ENCODE measurements around the gene TMEM147.

TMEM147 gene

DNA sequence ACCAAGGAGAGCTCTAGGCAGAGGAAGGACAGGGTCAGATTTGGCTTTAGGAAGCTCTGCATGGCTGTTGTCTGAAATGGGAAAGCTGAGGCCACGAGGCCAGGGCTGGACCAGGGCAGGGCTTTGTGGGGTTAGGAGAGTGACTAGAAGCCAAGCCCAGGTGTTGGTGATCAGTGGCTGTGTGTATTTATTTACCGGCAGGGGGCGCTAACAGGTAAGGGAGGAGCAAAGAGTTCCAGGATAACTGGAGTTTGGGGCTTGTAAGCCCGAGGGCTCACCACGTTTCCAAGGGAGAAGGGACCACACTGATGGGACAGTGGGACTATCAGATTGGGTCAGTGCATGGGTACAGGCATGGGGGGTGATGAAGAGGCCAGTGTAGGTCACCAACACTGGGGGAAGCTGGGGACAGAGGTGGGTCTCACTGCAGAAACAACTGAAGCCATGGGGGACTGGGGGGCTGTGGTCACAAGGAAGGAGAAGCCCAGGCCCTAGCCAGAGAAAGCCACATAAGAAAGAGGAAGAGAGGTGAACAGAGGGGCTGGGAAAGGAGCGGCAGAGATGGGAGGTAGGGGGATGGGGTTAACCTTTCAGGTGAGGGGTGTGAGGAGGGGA lies 3.9 kb downstream of the TMEM147 start:
- DNase-seq (ENCODE audit: low read depth) = no peak

- DNase-seq (ENCODE audit: low read depth) = no peak
These were observed 4.6 kb downstream of the TMEM147 start for GRCh38 chr19:35549879-35550523.

DNA sequence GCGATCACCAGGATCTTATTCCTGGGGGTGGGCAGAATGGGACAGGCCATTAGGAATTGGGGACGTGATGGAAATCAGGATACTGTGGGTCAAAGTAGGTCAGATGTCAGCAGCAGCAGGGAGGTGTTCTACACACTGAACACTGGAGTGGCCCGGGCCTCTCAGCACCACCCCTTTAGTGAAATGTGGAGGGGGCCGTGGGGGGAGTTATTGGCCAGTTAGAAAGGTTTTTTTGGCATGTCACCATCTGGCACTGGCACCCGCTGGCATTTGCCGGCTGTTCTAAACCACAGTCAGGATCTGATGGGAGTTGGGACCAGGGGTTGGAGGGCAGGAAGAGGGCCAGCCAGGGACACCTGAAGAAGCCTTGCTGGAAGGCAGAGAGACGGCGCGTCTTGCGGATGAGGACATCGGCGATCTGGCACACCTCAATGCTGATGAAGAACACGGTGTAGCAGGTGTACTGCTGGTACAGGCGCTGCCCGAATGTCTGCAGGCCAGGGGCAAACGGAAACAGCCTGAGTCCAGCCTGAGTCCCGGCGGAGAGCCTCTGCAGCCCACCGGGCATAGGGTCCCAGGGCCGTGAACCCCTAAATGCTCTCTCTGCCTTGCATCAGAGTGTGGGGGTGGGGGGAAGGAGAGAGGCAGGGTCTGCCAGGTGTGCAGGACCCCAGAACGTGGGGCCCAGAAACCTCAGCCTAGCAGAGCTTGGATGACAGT lies 5.8 kb downstream of the TMEM147 start:
- DNase-seq (ENCODE audit: low read depth) = no peak

DNA sequence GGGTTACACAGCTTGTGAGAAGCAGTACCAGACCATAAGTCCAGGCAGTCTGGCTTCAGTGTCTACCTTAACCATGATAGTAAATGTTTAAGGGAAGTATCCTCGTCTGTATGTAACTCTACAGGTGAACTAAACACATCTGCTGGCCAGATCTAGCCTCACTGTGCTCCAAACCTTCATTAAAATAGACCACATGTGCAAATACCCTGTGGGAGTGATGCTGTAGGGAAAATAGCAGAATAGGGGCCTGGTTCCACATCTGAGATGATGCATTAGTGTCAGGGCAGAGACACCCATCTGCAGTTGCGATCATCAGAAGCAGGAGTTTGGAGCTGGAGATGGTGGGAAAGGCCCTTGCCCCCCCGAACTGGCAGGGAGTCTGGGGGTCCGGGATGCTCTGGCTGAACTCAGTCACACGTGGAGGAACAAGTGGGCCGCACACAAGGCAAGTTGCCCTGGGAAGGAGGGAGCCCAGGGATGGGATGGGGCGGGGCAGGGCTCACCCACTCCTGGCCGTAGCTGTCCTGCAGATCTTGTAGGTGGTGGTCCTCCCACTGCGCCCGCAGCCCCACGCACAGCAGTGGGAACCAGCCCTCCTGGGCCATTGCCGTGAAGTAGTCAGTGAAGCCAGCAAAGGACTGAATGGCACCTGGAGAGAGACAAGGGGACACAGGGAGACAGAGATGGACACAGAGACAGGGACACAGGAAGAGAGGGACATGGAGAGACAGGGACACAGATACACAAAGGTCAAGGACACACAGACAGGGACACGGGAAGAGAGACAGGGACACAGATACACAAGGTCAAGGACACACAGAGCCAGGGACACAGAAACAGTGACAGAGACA lies 7.3 kb downstream of the TMEM147 start:
- no peak for DNase-seq (ENCODE audit: low read depth)

- DNase-seq (ENCODE audit: low read depth) = no peak
These were observed 8.1 kb downstream of the TMEM147 start for GRCh38 chr19:35553385-35554000.

GRCh38 chr19:35554076-35554475 lies 8.7 kb downstream of the TMEM147 start:
- no peak for DNase-seq (ENCODE audit: low read depth)

DNA sequence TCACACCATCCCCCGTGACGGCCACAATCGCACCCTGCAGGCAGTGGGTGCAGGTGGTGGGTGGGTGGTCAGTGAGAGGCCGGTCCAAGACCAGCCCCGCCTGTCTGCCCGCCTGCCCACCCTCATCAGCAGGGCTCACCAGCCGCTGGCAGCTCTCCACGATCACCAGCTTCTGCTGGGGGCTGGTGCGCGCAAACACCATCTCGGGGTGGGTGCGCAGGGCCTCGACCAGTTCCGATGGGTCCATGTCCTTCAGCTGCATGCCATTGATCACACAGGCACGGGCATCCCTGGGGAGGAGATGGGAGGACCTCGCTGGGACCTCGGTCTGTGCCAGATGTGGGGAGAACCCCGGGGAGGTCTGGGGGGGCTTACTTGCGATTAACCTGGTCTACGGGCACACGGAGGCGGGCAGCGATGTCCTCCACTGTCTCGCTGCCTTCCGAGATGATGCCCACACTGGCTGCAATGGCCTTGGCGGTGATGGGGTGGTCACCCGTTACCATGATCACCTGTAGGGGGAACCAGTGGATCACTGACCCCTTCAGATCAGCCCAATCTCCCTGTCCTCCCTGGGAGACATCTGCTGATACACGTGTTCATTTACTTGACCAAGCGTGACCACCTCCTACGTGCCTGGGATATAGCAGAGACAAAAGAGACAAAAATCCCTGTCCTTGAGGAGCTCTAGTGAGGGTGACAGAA lies 10.0 kb downstream of the TMEM147 start:
- DNase-seq (ENCODE audit: low read depth) = no peak

DNA sequence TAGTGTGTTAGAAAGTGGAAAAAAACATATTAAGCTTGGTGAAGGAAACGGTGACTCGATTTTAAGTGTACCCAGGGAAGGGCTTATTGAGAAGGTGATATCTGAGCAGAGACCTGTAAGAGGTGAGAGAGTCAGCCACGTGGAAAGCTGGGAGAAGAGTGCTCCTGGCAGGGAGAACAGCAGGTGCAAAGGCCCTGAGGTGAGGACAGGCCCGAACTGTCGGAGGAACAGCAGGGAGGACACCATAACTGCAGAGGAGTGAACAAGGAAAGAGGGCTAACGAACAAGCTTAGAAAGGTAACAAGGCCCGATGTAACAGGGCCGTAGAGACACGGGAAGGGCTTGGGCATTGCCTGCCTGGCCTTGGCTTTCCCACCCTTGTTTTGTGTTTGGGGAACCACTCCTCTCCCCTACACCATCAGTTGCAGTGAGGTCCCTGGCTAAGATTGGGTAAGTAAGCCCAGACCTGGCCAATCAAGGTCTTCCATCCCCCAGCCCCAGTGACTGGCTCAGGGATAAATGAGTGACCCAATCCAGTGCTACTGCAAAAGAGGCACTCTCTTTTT lies 10.7 kb downstream of the TMEM147 start:
- DNase-seq (ENCODE audit: low read depth) = no peak

DNA sequence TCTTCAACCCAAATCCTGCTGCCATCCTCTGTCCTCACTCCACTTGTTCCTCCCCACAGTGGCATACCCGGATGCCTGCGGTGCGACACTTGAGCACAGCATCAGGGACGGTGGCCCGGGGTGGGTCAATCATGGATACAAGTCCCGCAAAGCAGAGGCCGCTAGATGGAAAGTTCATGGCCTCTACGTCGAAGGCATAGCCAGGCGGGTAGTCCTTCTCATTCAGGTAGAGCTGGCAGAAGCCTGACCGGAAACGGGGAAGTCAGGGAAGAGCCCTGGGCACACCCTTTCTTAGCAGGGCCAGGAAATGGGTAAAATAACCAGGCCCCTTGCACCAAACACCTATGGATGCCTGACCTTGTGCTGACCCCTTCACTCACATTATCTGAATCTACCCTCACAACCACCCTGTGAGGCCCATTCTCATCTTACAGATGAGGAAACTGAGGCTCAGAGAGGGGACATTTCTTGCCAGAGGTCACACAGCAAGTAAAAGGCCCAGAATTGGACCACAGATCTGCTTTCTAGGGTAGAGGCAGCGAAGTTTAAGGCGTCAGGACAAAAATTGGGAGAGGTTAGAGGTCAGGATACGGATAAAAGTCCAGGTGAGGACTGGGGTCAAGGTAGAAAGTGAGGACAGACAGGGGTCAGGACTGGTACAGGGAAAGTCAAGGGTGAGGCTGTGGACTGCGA lies 11.6 kb downstream of the TMEM147 start:
- DNase-seq (ENCODE audit: low read depth) = no peak

DNA sequence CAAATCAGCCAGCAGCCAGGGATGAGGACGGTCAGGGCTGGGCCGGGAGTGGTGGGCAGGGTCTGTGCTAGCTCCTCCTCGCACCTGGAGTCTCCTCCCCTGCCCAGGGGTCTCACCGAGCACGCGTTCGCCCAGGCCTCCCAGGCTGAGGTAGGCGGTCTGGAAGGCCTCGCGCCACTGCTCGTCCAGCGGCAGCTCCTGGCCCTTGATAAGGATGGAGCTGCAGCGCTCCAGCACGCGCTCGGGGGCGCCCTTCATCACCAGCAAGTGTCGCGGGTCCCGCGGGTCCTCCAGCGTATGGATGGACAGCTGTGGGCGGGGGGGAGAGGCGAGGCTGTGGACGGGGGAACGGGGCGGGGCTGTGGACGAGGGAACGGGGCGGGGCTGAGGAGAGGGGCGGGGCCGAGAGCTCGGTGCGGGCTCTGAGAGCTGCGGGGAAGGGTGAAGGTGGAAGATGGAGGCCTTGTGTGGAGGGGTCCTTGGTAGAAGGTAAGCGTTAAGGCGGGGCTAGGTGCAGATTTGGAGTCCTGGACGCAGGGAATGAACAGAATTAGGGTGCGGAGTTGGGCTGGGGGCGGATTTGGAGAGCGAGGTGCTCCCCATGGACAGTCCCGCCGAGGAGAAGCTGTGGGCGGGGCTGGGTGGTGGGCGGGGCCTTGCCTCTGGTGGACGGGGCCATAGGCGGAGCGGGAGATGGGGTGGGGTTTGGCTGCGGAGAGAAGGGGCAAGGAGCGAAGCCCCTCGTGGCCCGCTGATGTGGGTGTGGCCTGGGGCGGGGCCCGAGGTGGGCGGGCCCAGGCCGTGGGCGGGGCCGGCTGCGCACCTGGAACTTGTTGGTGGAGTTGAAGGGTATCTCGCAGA lies 12.3 kb downstream of the TMEM147 start:
- DNase-seq (ENCODE audit: low read depth) = no peak

GRCh38 chr19:35558400-35559280 lies 13.2 kb downstream of the TMEM147 start:
- no peak for DNase-seq (ENCODE audit: low read depth)

DNA sequence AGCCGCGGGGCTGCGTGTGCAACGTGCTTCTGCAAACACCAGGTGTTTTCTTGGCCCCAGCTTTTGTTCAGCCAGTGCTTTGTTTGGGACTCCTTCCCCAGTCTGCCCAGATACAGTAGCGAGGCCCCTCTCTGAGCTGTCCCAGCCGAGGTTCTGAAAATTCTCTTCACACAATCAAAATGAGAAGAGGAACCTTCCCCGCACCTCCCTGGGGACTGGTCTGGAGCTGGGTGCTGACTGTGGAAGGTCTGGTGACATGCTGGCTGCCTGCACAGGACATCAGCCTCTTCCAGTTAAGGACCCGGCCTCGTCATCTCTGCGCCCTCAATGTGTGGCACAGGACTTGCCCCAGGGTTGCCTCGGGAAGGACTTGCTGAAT lies 13.8 kb downstream of the TMEM147 start:
- DNase-seq (ENCODE audit: low read depth) = no peak

- DNase-seq (ENCODE audit: low read depth) = no peak
These were observed 14.4 kb downstream of the TMEM147 start for GRCh38 chr19:35559781-35560180.

DNA sequence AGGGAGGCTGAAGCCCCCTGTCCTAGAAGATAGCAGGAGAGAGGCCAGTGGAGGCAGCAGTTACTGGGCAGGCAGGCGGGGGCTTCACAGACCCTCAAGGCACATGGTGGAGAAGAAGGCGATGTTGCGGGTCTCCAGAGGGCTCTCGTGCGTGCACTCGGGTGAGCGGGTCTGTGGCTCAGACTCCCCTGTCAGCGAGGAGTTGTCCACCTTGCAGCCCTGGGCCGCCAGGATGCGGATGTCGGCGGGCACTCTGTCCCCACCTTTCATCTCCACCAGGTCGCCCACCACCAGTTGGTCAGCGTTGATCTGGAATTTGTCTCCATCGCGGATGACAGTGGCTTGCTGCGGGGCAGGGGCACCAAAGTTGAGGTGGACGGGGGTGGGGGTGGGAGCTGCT lies 14.8 kb downstream of the TMEM147 start:
- DNase-seq (ENCODE audit: low read depth) = no peak

DNA sequence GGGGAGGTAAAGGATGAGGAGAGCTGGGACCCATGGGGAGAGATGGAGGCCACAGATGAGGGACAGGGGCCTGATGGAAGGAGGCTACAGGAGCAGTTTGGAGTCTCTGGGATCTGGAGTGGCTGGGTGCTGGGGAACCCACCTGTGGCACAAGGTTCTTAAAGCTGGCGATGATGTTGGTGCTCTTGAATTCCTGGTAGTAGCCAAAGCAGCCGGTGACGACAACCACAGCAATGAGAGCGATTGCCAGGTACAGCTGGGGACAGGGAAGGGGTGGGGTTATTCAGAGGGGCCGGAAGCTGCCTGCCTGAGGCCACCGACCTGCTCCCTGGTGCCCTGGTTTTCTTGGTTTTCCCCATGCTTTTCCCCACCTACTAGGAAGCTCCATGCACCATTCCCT lies 15.3 kb downstream of the TMEM147 start:
- no peak for DNase-seq (ENCODE audit: low read depth)

- DNase-seq (ENCODE audit: low read depth) = no peak
These were observed 16.0 kb downstream of the TMEM147 start for GRCh38 chr19:35561436-35561835.

- DNase-seq (ENCODE audit: low read depth) = no peak
These were observed 16.9 kb downstream of the TMEM147 start for GRCh38 chr19:35562336-35562735.

- no peak for DNase-seq (ENCODE audit: low read depth)
These were observed 17.4 kb downstream of the TMEM147 start for GRCh38 chr19:35562776-35563175.
